Suprapubic skin (tissue), 4 donors: ENCODE data around the gene NQO2.

Experiments
- POLR2A ChIP-seq, 2 donors: fragments of 450-650 bp; IDR thresholded peaks; one replicate each; pipeline ENCODE4 v1.6.1; 2017; ENCODE audit warnings: antibody characterized with exemption in 2 of 2, mild to moderate bottlenecking in 2 of 2, moderate library complexity in 2 of 2
- POLR2AphosphoS5 ChIP-seq, 3 donors: sonication (generic); formaldehyde crosslinking; IDR thresholded peaks; one replicate each; pipeline ENCODE4 v1.6.1; 2017; ENCODE audit warnings: antibody characterized with exemption in 3 of 3
- TF ChIP-seq, protein P1 (sequence below), 2 donors: fragments of 200-600 bp in 1 of 2; fragments of 450-650 bp in 1 of 2; sonication (generic) in 1 of 2; IDR thresholded peaks; one replicate each; pipeline ENCODE4 v1.5.1; 2016 to 2019; ENCODE audit warnings: antibody characterized with exemption in 2 of 2, mild to moderate bottlenecking in 1 of 2, moderate library complexity in 1 of 2

DNA sequence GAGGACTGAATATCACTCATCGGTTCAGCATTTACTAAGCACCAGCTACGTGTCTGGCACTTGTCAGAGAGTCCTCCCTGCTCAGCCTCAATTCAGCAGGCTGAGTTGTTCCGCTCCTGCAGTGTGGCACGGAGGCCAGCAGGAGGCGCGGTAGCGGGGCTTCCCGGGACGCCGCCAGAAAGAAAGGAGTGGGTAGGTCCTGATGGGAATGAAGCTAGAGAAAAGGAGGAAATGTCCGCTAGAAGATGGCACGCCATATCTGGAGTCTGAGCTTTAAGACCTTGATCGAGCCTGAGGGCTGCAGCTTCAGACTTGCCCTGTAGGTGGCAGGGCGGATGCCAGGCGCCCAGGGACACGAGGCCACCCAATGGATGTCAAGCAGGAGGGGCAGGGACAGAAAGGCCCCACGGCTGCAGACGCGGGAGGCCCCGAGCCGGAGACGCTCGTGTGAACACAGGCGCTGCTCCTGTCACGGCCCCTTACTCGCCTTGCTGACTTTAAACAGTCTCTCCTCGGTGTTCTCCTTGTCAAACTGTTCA is 47.1 kb upstream of the NQO2 start:
- TF ChIP-seq, protein P1, sequence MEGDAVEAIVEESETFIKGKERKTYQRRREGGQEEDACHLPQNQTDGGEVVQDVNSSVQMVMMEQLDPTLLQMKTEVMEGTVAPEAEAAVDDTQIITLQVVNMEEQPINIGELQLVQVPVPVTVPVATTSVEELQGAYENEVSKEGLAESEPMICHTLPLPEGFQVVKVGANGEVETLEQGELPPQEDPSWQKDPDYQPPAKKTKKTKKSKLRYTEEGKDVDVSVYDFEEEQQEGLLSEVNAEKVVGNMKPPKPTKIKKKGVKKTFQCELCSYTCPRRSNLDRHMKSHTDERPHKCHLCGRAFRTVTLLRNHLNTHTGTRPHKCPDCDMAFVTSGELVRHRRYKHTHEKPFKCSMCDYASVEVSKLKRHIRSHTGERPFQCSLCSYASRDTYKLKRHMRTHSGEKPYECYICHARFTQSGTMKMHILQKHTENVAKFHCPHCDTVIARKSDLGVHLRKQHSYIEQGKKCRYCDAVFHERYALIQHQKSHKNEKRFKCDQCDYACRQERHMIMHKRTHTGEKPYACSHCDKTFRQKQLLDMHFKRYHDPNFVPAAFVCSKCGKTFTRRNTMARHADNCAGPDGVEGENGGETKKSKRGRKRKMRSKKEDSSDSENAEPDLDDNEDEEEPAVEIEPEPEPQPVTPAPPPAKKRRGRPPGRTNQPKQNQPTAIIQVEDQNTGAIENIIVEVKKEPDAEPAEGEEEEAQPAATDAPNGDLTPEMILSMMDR (IDR thresholded peaks at IDR 0.05), result peak; percentile 95 to 97
- TF ChIP-seq POLR2A (IDR thresholded peaks at IDR 0.05) (no peak), POLR2AphosphoS5 (IDR thresholded peaks at IDR 0.05) (peak in 2 of 3 donors; percentile 63 to 76)
